Measurements from ENCODE around the gene ELL.

GRCh38 chr19:18474366-18474887, 47.4 kb downstream of the ELL start:
- TF ChIP-seq CTCF (conservative IDR thresholded peaks at IDR 0.05; ENCODE audit: low read depth, low read length) = no peak
- no peak for TF ChIP-seq EZH2 (IDR thresholded peaks at IDR 0.05; ENCODE audit: low read length, unreplicated experiment)

Data from PC-3 (cell line).